WERI-Rb-1 (cell line): ENCODE data around the gene THRB.

Experiments used
- DNase-seq: peaks from one replicate; pipeline ENCODE4 v3.0.0-alpha.2; 2020
- H3K27ac ChIP-seq: fragments of 250-450 bp; sonication (Bioruptor Pico); 2 replicates; pipeline ENCODE4 v1.5.1; 2020; ENCODE audit warnings: mild to moderate bottlenecking, moderate library complexity
- H3K27me3 ChIP-seq: fragments of 250-450 bp; sonication (Bioruptor Pico); 2 replicates; pipeline ENCODE4 v1.5.1; 2021; ENCODE audit warnings: mild to moderate bottlenecking, low read depth, moderate library complexity; ENCODE audit not compliant: insufficient read depth, severe bottlenecking
- H3K36me3 ChIP-seq: fragments of 250-450 bp; sonication (Bioruptor Pico); 2 replicates; pipeline ENCODE4 v1.5.1; 2020; ENCODE audit warnings: mild to moderate bottlenecking, moderate library complexity
- H3K4me3 ChIP-seq: 2 replicates; pipeline ENCODE4 v1.5.1; 2011; ENCODE audit warnings: low read depth, mild to moderate bottlenecking, control low read depth, low read length
- H3K9me3 ChIP-seq: fragments of 250-450 bp; sonication (Bioruptor Pico); 2 replicates; pipeline ENCODE4 v1.5.1; 2021; ENCODE audit warnings: mild to moderate bottlenecking, moderate library complexity; ENCODE audit not compliant: severe bottlenecking
- CTCF ChIP-seq: IDR thresholded peaks from 2 replicates; pipeline ENCODE4 v1.5.1; 2011; ENCODE audit warnings: low read depth, mild to moderate bottlenecking, control low read depth, inconsistent platforms, low read length

Gene THRB

GRCh38 chr3:24386458-24386857 lies 108.2 kb downstream of the THRB start:
- no peak for TF ChIP-seq CTCF
- Histone ChIP-seq H3K36me3 (no peaks in the 10 kb centered on the region), H3K9me3 (no peaks in the 10 kb centered on the region), H3K4me3 (no peak overlapping the region), H3K27me3 (no peaks in the 10 kb centered on the region), H3K27ac (no peak overlapping the region)
- no peak for DNase-seq

- no peak for TF ChIP-seq CTCF
- Histone ChIP-seq H3K27ac (no peak overlapping the region), H3K27me3 (no peaks in the 10 kb centered on the region)
Measured at GRCh38 chr3:24385012-24385615, 109.5 kb downstream of the THRB start.

GRCh38 chr3:24382647-24383046 lies 112.0 kb downstream of the THRB start:
- H3K27ac ChIP-seq = no peak overlapping the region
- no peak overlapping the region for H3K4me3 ChIP-seq
- DNase-seq = no peak
- TF ChIP-seq CTCF = no peak
- no peaks in the 10 kb centered on the region for H3K27me3 ChIP-seq
- no peaks in the 10 kb centered on the region for H3K36me3 ChIP-seq
- H3K9me3 ChIP-seq = no peaks in the 10 kb centered on the region

More at GRCh38 chr3:24385012-24385615, 109.5 kb downstream of the THRB start:
- Histone ChIP-seq H3K36me3 (no peaks in the 10 kb centered on the region), H3K9me3 (no peaks in the 10 kb centered on the region), H3K4me3 (no peak overlapping the region)
- no peak for DNase-seq

- TF ChIP-seq CTCF = no peak
- H3K9me3 ChIP-seq = no peaks in the 10 kb centered on the region
Measured at GRCh38 chr3:24379936-24380335, 114.7 kb downstream of the THRB start.

GRCh38 chr3:24378313-24378712 lies 116.3 kb downstream of the THRB start:
- H3K27ac ChIP-seq = no peak overlapping the region
- no peak for DNase-seq
- no peaks in the 10 kb centered on the region for H3K9me3 ChIP-seq
- no peak overlapping the region for H3K4me3 ChIP-seq
- no peaks in the 10 kb centered on the region for H3K36me3 ChIP-seq
- no peaks in the 10 kb centered on the region for H3K27me3 ChIP-seq
- no peak for TF ChIP-seq CTCF

More at GRCh38 chr3:24379936-24380335, 114.7 kb downstream of the THRB start:
- DNase-seq = no peak
- no peak overlapping the region for H3K27ac ChIP-seq
- no peaks in the 10 kb centered on the region for H3K36me3 ChIP-seq
- no peak overlapping the region for H3K4me3 ChIP-seq
- H3K27me3 ChIP-seq = no peaks in the 10 kb centered on the region
